ENCODE results near the gene BTNL9. TPM values are rescaled to one million over a fixed set of nuclear protein-coding genes. Genes with fewer than 3 reads are reported as not detected.

BTNL9 gene
- total RNA-seq, 1 donor from 2014 or later = not detected

- H3K4me3 ChIP-seq (ENCODE audit: low read depth, low read length) = no peak overlapping the region
- TF ChIP-seq CTCF (conservative IDR thresholded peaks at IDR 0.05; ENCODE audit: low read depth, low read length) = no peak
- DNase-seq (ENCODE audit: low read depth) = no peak
Measured at GRCh38 chr5:181054871-181055459, 14.9 kb downstream of the BTNL9 start.

- DNase-seq (ENCODE audit: low read depth) = no peak
- no peak overlapping the region for H3K4me3 ChIP-seq (ENCODE audit: low read depth, low read length)
- TF ChIP-seq CTCF (conservative IDR thresholded peaks at IDR 0.05; ENCODE audit: low read depth, low read length) = no peak
Measured at GRCh38 chr5:181056431-181056830, 16.4 kb downstream of the BTNL9 start.

GRCh38 chr5:181058321-181058720 lies 18.3 kb downstream of the BTNL9 start:
- H3K4me3 ChIP-seq (ENCODE audit: low read depth, low read length) = no peak overlapping the region
- no peak for TF ChIP-seq CTCF (conservative IDR thresholded peaks at IDR 0.05; ENCODE audit: low read depth, low read length)
- no peak for DNase-seq (ENCODE audit: low read depth)

- no peak for TF ChIP-seq CTCF (conservative IDR thresholded peaks at IDR 0.05; ENCODE audit: low read depth, low read length)
- no peak overlapping the region for H3K4me3 ChIP-seq (ENCODE audit: low read depth, low read length)
- no peak for DNase-seq (ENCODE audit: low read depth)
Measured at GRCh38 chr5:181058786-181059296, 18.8 kb downstream of the BTNL9 start.

- TF ChIP-seq CTCF (conservative IDR thresholded peaks at IDR 0.05; ENCODE audit: low read depth, low read length) = no peak
- no peak for DNase-seq (ENCODE audit: low read depth)
Measured at GRCh38 chr5:181059297-181060230, 19.5 kb downstream of the BTNL9 start.

GRCh38 chr5:181060231-181060590 lies 20.1 kb downstream of the BTNL9 start:
- H3K4me3 ChIP-seq (ENCODE audit: low read depth, low read length) = no peak overlapping the region
- DNase-seq (ENCODE audit: low read depth) = no peak
- TF ChIP-seq CTCF (conservative IDR thresholded peaks at IDR 0.05; ENCODE audit: low read depth, low read length) = no peak

More at GRCh38 chr5:181059297-181060230, 19.5 kb downstream of the BTNL9 start:
- H3K4me3 ChIP-seq (ENCODE audit: low read depth, low read length) = no peak overlapping the region
